Neural cell (in vitro differentiated cells): ENCODE data around the gene PIK3R6.

Experiments
- EP300 ChIP-seq: fragments of 450-650 bp; conservative IDR thresholded peaks from 2 replicates; pipeline ENCODE4 v1.6.1; 2014; ENCODE audit warnings: antibody characterized with exemption, mild to moderate bottlenecking, moderate library complexity; ENCODE audit not compliant: poor library complexity, severe bottlenecking
- POLR2AphosphoS5 ChIP-seq: IDR thresholded peaks from 2 replicates; pipeline ENCODE4 v1.6.1; 2012
- RAD21 ChIP-seq: fragments of 450-650 bp; conservative IDR thresholded peaks from 2 replicates; pipeline ENCODE4 v1.6.1; 2014; ENCODE audit warnings: antibody characterized with exemption, mild to moderate bottlenecking, moderate library complexity
- TF ChIP-seq, protein P1 (sequence below): fragments of 450-650 bp; IDR thresholded peaks from 2 replicates; pipeline ENCODE4 v1.5.1; 2014; ENCODE audit warnings: antibody characterized with exemption, mild to moderate bottlenecking, moderate library complexity; ENCODE audit not compliant: poor library complexity, severe bottlenecking
- TF ChIP-seq, protein P2 (sequence below): IDR thresholded peaks from 2 replicates; pipeline ENCODE4 v1.6.1; 2012; ENCODE audit warnings: borderline replicate concordance

DNA sequence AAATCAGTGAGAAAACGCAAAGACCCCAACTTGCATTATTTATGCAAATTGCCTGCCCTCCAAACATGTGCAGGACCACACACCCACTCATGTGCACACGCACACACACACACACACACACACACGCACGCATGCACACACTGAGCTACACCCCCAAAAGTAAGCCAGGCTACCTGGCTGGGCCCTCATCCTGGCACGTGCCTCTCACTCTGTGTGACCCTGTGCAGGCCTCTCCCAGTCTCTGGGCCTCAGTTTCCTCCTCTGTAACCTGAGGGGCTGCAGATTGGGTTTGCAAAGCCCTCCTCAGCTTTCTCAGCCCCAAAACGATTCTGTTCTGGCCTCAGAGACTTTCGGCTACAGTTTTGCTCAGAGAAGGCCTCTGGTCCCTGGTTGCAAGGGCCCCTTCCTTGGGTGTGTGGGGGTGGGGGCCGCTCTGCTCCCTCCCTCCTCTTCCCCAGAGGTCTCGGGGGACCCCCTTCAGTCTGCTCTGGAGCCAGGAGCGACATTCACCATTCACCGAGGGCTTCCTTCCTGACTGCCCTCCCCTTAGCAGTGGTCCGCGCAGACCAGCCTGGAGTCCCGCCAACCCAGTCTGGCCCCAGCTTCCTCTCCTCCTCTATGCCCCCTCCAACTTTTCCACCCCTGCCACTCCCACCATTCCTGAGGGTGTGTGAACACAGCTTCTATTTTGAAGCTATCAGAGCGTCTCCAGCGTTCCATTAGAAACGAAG lies 5.4 kb upstream of the PIK3R6 start:
- TF ChIP-seq, protein P1, sequence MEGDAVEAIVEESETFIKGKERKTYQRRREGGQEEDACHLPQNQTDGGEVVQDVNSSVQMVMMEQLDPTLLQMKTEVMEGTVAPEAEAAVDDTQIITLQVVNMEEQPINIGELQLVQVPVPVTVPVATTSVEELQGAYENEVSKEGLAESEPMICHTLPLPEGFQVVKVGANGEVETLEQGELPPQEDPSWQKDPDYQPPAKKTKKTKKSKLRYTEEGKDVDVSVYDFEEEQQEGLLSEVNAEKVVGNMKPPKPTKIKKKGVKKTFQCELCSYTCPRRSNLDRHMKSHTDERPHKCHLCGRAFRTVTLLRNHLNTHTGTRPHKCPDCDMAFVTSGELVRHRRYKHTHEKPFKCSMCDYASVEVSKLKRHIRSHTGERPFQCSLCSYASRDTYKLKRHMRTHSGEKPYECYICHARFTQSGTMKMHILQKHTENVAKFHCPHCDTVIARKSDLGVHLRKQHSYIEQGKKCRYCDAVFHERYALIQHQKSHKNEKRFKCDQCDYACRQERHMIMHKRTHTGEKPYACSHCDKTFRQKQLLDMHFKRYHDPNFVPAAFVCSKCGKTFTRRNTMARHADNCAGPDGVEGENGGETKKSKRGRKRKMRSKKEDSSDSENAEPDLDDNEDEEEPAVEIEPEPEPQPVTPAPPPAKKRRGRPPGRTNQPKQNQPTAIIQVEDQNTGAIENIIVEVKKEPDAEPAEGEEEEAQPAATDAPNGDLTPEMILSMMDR = no peak
- no peak for TF ChIP-seq EP300
- no peak for TF ChIP-seq RAD21
- TF ChIP-seq POLR2AphosphoS5 = no peak
- TF ChIP-seq, protein P2, sequence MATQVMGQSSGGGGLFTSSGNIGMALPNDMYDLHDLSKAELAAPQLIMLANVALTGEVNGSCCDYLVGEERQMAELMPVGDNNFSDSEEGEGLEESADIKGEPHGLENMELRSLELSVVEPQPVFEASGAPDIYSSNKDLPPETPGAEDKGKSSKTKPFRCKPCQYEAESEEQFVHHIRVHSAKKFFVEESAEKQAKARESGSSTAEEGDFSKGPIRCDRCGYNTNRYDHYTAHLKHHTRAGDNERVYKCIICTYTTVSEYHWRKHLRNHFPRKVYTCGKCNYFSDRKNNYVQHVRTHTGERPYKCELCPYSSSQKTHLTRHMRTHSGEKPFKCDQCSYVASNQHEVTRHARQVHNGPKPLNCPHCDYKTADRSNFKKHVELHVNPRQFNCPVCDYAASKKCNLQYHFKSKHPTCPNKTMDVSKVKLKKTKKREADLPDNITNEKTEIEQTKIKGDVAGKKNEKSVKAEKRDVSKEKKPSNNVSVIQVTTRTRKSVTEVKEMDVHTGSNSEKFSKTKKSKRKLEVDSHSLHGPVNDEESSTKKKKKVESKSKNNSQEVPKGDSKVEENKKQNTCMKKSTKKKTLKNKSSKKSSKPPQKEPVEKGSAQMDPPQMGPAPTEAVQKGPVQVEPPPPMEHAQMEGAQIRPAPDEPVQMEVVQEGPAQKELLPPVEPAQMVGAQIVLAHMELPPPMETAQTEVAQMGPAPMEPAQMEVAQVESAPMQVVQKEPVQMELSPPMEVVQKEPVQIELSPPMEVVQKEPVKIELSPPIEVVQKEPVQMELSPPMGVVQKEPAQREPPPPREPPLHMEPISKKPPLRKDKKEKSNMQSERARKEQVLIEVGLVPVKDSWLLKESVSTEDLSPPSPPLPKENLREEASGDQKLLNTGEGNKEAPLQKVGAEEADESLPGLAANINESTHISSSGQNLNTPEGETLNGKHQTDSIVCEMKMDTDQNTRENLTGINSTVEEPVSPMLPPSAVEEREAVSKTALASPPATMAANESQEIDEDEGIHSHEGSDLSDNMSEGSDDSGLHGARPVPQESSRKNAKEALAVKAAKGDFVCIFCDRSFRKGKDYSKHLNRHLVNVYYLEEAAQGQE = no peak
